Measurements from ENCODE around the gene CCND1.

Gene CCND1

DNA sequence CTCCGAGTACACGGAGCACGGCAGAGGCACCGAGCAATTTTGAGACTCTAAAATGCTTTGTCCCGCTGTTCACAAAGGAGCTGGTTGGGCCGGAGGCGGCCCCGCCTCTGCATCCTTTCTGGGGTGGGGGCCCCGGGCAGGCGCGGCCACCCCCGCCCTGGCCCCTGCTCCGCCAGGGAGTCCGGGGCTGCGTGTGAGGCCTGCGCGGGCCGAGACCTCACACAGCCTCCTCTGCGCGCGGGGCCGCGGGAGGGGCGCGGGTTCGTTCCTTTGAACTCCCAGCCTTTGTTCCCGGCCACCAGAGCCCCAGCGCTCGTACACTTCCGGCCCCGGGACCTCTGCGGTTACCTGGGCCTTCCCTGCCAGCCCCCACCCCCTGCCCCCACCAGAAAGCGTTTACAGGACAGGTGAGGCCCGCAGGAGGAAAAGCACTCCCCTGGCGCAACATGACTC is 61.3 kb downstream of the CCND1 start:
- no peak for TF ChIP-seq USF1 (IDR thresholded peaks at IDR 0.05)
- TF ChIP-seq TAF1 (IDR thresholded peaks at IDR 0.05; ENCODE audit: low read depth): no peak
- no peak for TF ChIP-seq CEBPB (IDR thresholded peaks at IDR 0.05)

GRCh38 chr11:69702769-69703452 is 62.0 kb downstream of the CCND1 start:
- TF ChIP-seq EGR1 (IDR thresholded peaks at IDR 0.05): no peak
- no peak for TF ChIP-seq REST (IDR thresholded peaks at IDR 0.05; ENCODE audit: low read depth)
- no peak for TF ChIP-seq CREB1 (IDR thresholded peaks at IDR 0.05; ENCODE audit: low read depth)
- no peak for TF ChIP-seq RAD21 (IDR thresholded peaks at IDR 0.05; ENCODE audit: low read depth)

- no peak for TF ChIP-seq TCF12 (IDR thresholded peaks at IDR 0.05; ENCODE audit: low read depth)
- no peak for TF ChIP-seq EP300 (IDR thresholded peaks at IDR 0.05; ENCODE audit: borderline replicate concordance)
- TF ChIP-seq RAD21 (IDR thresholded peaks at IDR 0.05; ENCODE audit: low read depth): no peak
- no peak for TF ChIP-seq ZBTB7A (IDR thresholded peaks at IDR 0.05; ENCODE audit: low read depth)
- TF ChIP-seq EGR1 (IDR thresholded peaks at IDR 0.05): no peak
- no peak for TF ChIP-seq USF1 (IDR thresholded peaks at IDR 0.05)
- TF ChIP-seq TAF1 (IDR thresholded peaks at IDR 0.05; ENCODE audit: low read depth): no peak
- no peak for TF ChIP-seq TEAD4 (IDR thresholded peaks at IDR 0.05)
- TF ChIP-seq CEBPB (IDR thresholded peaks at IDR 0.05): no peak
- no peak for TF ChIP-seq CREB1 (IDR thresholded peaks at IDR 0.05; ENCODE audit: low read depth)
- no peak for TF ChIP-seq FOXM1 (IDR thresholded peaks at IDR 0.05; ENCODE audit: borderline replicate concordance, low read depth)
- TF ChIP-seq YY1 (IDR thresholded peaks at IDR 0.05; ENCODE audit: low read depth): no peak
- TF ChIP-seq, protein P1, sequence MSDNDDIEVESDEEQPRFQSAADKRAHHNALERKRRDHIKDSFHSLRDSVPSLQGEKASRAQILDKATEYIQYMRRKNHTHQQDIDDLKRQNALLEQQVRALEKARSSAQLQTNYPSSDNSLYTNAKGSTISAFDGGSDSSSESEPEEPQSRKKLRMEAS (IDR thresholded peaks at IDR 0.05): no peak
- no peak for TF ChIP-seq NFIC (IDR thresholded peaks at IDR 0.05)
- no peak for TF ChIP-seq REST (IDR thresholded peaks at IDR 0.05; ENCODE audit: low read depth)
Observed at GRCh38 chr11:69703453-69703767, 62.5 kb downstream of the CCND1 start.

Data from Ishikawa (cell line).